Mesenchymal stem cell (in vitro differentiated cells and primary cell): Measurements from ENCODE around the gene INSYN2B.

Experiments
- DNase-seq: peaks from one replicate; pipeline ENCODE4 v3.0.0-alpha.2; 2013
- H2AFZ ChIP-seq: one replicate; pipeline ENCODE4 v1.6.1; 2013; ENCODE audit warnings: low read depth, mild to moderate bottlenecking, control low read depth, inconsistent platforms, low read length, moderate library complexity
- H2AK5ac ChIP-seq: 2 replicates; pipeline ENCODE4 v1.6.1; 2013; ENCODE audit warnings: low read length, moderate library complexity, mild to moderate bottlenecking, inconsistent platforms; ENCODE audit not compliant: severe bottlenecking
- H2BK120ac ChIP-seq: one replicate; pipeline ENCODE4 v1.6.1; 2013; ENCODE audit warnings: low read depth, mild to moderate bottlenecking, inconsistent platforms, low read length, moderate library complexity
- H2BK12ac ChIP-seq, 2 experiments: one replicate each; pipeline ENCODE4 v1.6.1; 2013; ENCODE audit warnings: inconsistent platforms in 2 of 2, low read length in 2 of 2, mild to moderate bottlenecking in 2 of 2, moderate library complexity in 2 of 2, control low read depth in 1 of 2
- H2BK15ac ChIP-seq: one replicate; pipeline ENCODE4 v1.6.1; 2013; ENCODE audit warnings: mild to moderate bottlenecking, low read depth, inconsistent platforms; ENCODE audit not compliant: poor library complexity, severe bottlenecking
- H2BK5ac ChIP-seq: 2 replicates; pipeline ENCODE4 v1.6.1; 2013; ENCODE audit warnings: low read depth, mild to moderate bottlenecking, low read length, control low read depth, inconsistent platforms; ENCODE audit not compliant: poor library complexity, severe bottlenecking
- H3K14ac ChIP-seq, 2 experiments: one replicate each; pipeline ENCODE4 v1.6.1; 2013; ENCODE audit warnings: inconsistent platforms in 2 of 2, low read length in 2 of 2, control low read depth in 1 of 2, mild to moderate bottlenecking in 1 of 2, moderate library complexity in 1 of 2
- H3K18ac ChIP-seq, 2 experiments: one replicate each; pipeline ENCODE4 v1.6.1; 2013; ENCODE audit warnings: inconsistent platforms in 2 of 2, low read length in 2 of 2, control low read depth in 1 of 2, low read depth in 1 of 2, mild to moderate bottlenecking in 1 of 2
- H3K23ac ChIP-seq, 2 experiments: one replicate each; pipeline ENCODE4 v1.6.1; 2013; ENCODE audit warnings: inconsistent platforms in 2 of 2, low read length in 2 of 2, mild to moderate bottlenecking in 2 of 2, moderate library complexity in 2 of 2, control low read depth in 1 of 2
- H3K27ac ChIP-seq: 2 replicates; pipeline ENCODE4 v1.5.1; 2013; ENCODE audit warnings: mild to moderate bottlenecking, moderate library complexity, low read length, control low read depth, inconsistent platforms; ENCODE audit not compliant: poor library complexity, severe bottlenecking
- H3K27me3 ChIP-seq, 2 experiments: 2 replicates each; pipeline versions ENCODE4 v1.6.1 to v1.7.0; 2013; ENCODE audit warnings: low read length in 2 of 2, mild to moderate bottlenecking in 2 of 2, moderate library complexity in 2 of 2, control low read depth in 1 of 2, inconsistent platforms in 1 of 2; ENCODE audit not compliant: control insufficient read depth in 1 of 2, insufficient read depth in 1 of 2
- H3K36me3 ChIP-seq, 2 experiments: 2 replicates each; pipeline versions ENCODE4 v1.6.1 to v1.7.0; 2013; ENCODE audit warnings: low read length in 2 of 2, control low read depth in 1 of 2, inconsistent platforms in 1 of 2, low read depth in 1 of 2, mild to moderate bottlenecking in 1 of 2; ENCODE audit not compliant: insufficient read depth in 2 of 2, control insufficient read depth in 1 of 2
- H3K4ac ChIP-seq, 2 experiments: one replicate each; pipeline ENCODE4 v1.6.1; 2013; ENCODE audit warnings: inconsistent platforms in 2 of 2, low read length in 2 of 2, mild to moderate bottlenecking in 2 of 2, moderate library complexity in 2 of 2, control low read depth in 1 of 2, low read depth in 1 of 2
- H3K4me1 ChIP-seq: 2 replicates; pipeline ENCODE4 v1.6.1; 2013; ENCODE audit warnings: low read depth, low read length, control low read depth; ENCODE audit not compliant: control insufficient read depth, insufficient read depth
- H3K4me2 ChIP-seq: 2 replicates; pipeline ENCODE4 v1.6.1; 2013; ENCODE audit warnings: low read length, mild to moderate bottlenecking, inconsistent platforms; ENCODE audit not compliant: poor library complexity, severe bottlenecking
- H3K4me3 ChIP-seq, 2 experiments: 2 replicates each; pipeline versions ENCODE4 v1.5.1 to v1.7.0; 2013; ENCODE audit warnings: low read length in 2 of 2, mild to moderate bottlenecking in 2 of 2, control low read depth in 1 of 2, low read depth in 1 of 2; ENCODE audit not compliant: insufficient read depth in 1 of 2
- H3K79me1 ChIP-seq: replicated peaks from 2 replicates; pipeline ENCODE4 v1.6.1; 2013; ENCODE audit warnings: mild to moderate bottlenecking, control low read depth, low read length, inconsistent platforms; ENCODE audit not compliant: poor library complexity, severe bottlenecking
- H3K9ac ChIP-seq: 2 replicates; pipeline ENCODE4 v1.7.0; 2013; ENCODE audit warnings: mild to moderate bottlenecking, low read length, moderate library complexity
- H3K9me3 ChIP-seq: 2 replicates; pipeline ENCODE4 v1.7.0; 2013; ENCODE audit warnings: mild to moderate bottlenecking, low read length; ENCODE audit not compliant: control insufficient read depth
- H4K8ac ChIP-seq: one replicate; pipeline ENCODE4 v1.6.1; 2013; ENCODE audit warnings: inconsistent platforms, mild to moderate bottlenecking, low read length, moderate library complexity
- H4K91ac ChIP-seq: one replicate; pipeline ENCODE4 v1.6.1; 2013; ENCODE audit warnings: mild to moderate bottlenecking, low read length, inconsistent platforms
- WGBS: methylation state at CpG from one replicate; pipeline ENCODE4 v1.1.7; 2013; ENCODE audit warnings: mixed read lengths; 5-methylcytosine and 5-hydroxymethylcytosine counted together

INSYN2B gene

GRCh38 chr5:169871826-169872490 is 108.3 kb downstream of the INSYN2B start:
- H3K4ac ChIP-seq: no peak overlapping the region

GRCh38 chr5:169870211-169870610 is 110.1 kb downstream of the INSYN2B start:
- DNase-seq: no peak
- Histone ChIP-seq H3K4ac (no peak overlapping the region), H4K8ac (no peak overlapping the region), H3K9ac (no peak overlapping the region), H3K27me3 (no peaks in the 10 kb centered on the region), H4K91ac (no peak overlapping the region), H3K79me1 (peaks cover 2% of the 10 kb centered on the region), H2BK5ac (no peak overlapping the region), H2BK120ac (no peak overlapping the region), H2BK12ac (no peak overlapping the region), H2BK15ac (no peak overlapping the region), H3K14ac (no peak overlapping the region), H3K36me3 (peaks cover 0 to 28% of the 10 kb centered on the region in 2 experiments), H3K18ac (no peak overlapping the region), H2AFZ (no peak overlapping the region), H3K4me3 (no peak overlapping the region), H2AK5ac (no peak overlapping the region), H3K4me2 (no peak overlapping the region), H3K9me3 (no peaks in the 10 kb centered on the region), H3K23ac (no peak overlapping the region), H3K27ac (no peak overlapping the region), H3K4me1 (peaks cover 4% of the 10 kb centered on the region)
- WGBS: 97% methylated on average over 2 of the region's 2 CpGs

More at GRCh38 chr5:169871826-169872490, 108.3 kb downstream of the INSYN2B start:
- WGBS: 84% methylated on average over 5 of the region's 5 CpGs
- DNase-seq: no peak
- H3K9ac ChIP-seq: no peak overlapping the region
- no peak overlapping the region for H3K4me2 ChIP-seq
- H2BK15ac ChIP-seq: no peak overlapping the region
- H3K18ac ChIP-seq: no peak overlapping the region
- no peak overlapping the region for H3K23ac ChIP-seq
- H3K14ac ChIP-seq: no peak overlapping the region
- H2AFZ ChIP-seq: no peak overlapping the region
- peaks cover 4% of the 10 kb centered on the region for H3K4me1 ChIP-seq
- H3K9me3 ChIP-seq: no peaks in the 10 kb centered on the region
- peaks cover 0 to 18% of the 10 kb centered on the region in 2 experiments for H3K36me3 ChIP-seq
- H3K27me3 ChIP-seq: no peaks in the 10 kb centered on the region
- H2BK12ac ChIP-seq: no peak overlapping the region
- no peak overlapping the region for H4K8ac ChIP-seq
- no peak overlapping the region for H3K27ac ChIP-seq
- no peak overlapping the region for H2BK120ac ChIP-seq
- no peak overlapping the region for H2BK5ac ChIP-seq
- no peak overlapping the region for H2AK5ac ChIP-seq
- peaks cover 2% of the 10 kb centered on the region for H3K79me1 ChIP-seq
- peak overlapping the region in 1 of 2 experiments; percentile 6 for H3K4me3 ChIP-seq
- no peak overlapping the region for H4K91ac ChIP-seq

GRCh38 chr5:169869066-169869465 is 111.2 kb downstream of the INSYN2B start:
- no peak overlapping the region for H3K4me2 ChIP-seq
- no peak overlapping the region for H3K9ac ChIP-seq
- H3K9me3 ChIP-seq: no peaks in the 10 kb centered on the region
- no peak for DNase-seq
- no peak overlapping the region for H2BK120ac ChIP-seq
- no peak overlapping the region for H2AFZ ChIP-seq
- no peak overlapping the region for H2BK12ac ChIP-seq
- peaks cover under 1 to 35% of the 10 kb centered on the region in 2 experiments for H3K36me3 ChIP-seq
- H3K14ac ChIP-seq: no peak overlapping the region
- no peak overlapping the region for H4K91ac ChIP-seq
- no peak overlapping the region for H2BK5ac ChIP-seq
- H3K23ac ChIP-seq: no peak overlapping the region
- peaks cover 2% of the 10 kb centered on the region for H3K4me1 ChIP-seq
- H3K18ac ChIP-seq: no peak overlapping the region
- H3K4ac ChIP-seq: no peak overlapping the region
- no peak overlapping the region for H3K4me3 ChIP-seq
- no peak overlapping the region for H4K8ac ChIP-seq
- H2AK5ac ChIP-seq: no peak overlapping the region
- no peak overlapping the region for H2BK15ac ChIP-seq
- H3K27me3 ChIP-seq: no peaks in the 10 kb centered on the region
- WGBS: 100% methylated on average over 2 of the region's 3 CpGs
- no peaks in the 10 kb centered on the region for H3K79me1 ChIP-seq
- no peak overlapping the region for H3K27ac ChIP-seq

GRCh38 chr5:169867347-169867746 is 112.9 kb downstream of the INSYN2B start:
- Histone ChIP-seq H3K14ac (no peak overlapping the region), H2AK5ac (no peak overlapping the region), H3K18ac (no peak overlapping the region), H3K4me3 (no peak overlapping the region), H3K4me2 (no peak overlapping the region), H2BK15ac (no peak overlapping the region), H3K4me1 (peaks cover 2% of the 10 kb centered on the region), H2AFZ (no peak overlapping the region), H3K23ac (no peak overlapping the region), H3K9ac (no peak overlapping the region), H3K4ac (no peak overlapping the region), H3K27me3 (no peaks in the 10 kb centered on the region), H2BK5ac (no peak overlapping the region), H3K27ac (no peak overlapping the region), H4K8ac (no peak overlapping the region), H4K91ac (no peak overlapping the region), H2BK12ac (no peak overlapping the region), H2BK120ac (no peak overlapping the region), H3K36me3 (peaks cover 3 to 46% of the 10 kb centered on the region in 2 experiments), H3K79me1 (no peaks in the 10 kb centered on the region), H3K9me3 (no peaks in the 10 kb centered on the region)
- 98% methylated on average over 2 of the region's 2 CpGs for WGBS
- no peak for DNase-seq
